Measurements from ENCODE around the gene FLNB.

DNA sequence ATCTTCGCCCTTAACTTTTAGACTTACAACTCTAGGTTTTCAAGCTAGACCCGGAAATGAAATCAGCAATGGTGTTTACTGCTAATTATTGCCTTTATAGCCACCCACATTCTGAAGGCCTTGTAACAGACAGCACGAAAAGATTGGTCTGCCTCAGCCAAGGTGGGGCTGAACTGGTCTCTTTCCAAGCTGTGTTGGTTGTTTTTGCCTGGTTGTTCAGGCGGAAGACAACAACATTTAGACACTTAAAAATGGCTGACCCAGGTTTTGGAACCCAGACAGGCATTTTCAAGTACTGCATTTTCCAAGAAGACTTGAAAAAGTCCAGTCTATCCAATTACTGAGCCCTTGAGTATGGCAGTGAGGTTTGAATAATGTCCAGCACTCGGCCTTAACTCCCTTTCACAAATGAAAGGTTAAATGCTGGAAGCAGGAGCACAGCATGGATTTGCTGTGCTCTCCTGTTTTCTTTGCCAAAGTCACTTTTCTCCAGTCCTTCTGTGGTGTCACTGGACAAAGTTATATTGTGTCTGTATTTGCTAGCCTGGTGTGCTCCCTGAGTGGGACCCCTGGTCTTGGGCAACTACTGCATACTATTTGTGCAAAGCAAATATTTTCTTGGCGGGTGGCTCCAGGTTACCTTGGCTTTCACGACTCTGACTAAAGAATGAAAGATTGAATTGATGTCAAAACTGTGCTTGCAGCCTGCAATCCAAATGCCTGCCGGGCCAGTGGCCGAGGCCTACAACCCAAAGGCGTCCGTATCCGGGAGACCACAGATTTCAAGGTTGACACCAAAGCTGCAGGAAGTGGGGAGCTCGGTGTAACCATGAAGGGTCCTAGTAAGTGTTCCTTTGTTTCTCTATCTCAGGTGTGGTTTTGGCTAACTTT lies 93.5 kb downstream of the FLNB start:
- TF ChIP-seq CTCF (IDR thresholded peaks at IDR 0.05): no peak
- TF ChIP-seq POLR2A (IDR thresholded peaks at IDR 0.05): no peak
